Fibroblast of the aortic adventitia (primary cell): ENCODE measurements around the gene PTPN3. TPM values are rescaled to one million over a fixed set of nuclear protein-coding genes. Genes with fewer than 3 reads are reported as not detected.
A peak's percentile ranks its signal among the peaks of the same experiment; 100 is the strongest.

Experiments
- DNase-seq: peaks from one replicate; pipeline ENCODE4 v3.0.0-alpha.2; 2010; ENCODE audit warnings: low read depth
- H3K4me3 ChIP-seq: 2 replicates; pipeline ENCODE4 v1.5.1; 2011; ENCODE audit warnings: low read depth, mild to moderate bottlenecking, control low read depth, low read length, moderate library complexity
- total RNA-seq: library from RNA; depleted of rRNA; stranded (reverse); fragments of >200 nt; gene quantifications from 2 replicates; pipeline ENCODE4 v1.2.3, GENCODE V29; 2012; ENCODE audit warnings: low replicate concordance
- TF ChIP-seq, protein P1 (sequence below): IDR thresholded peaks from 2 replicates; pipeline ENCODE4 v1.5.1; 2011; ENCODE audit warnings: mild to moderate bottlenecking, low read length, control low read depth, inconsistent platforms; ENCODE audit not compliant: insufficient read depth

The PTPN3 gene
- total RNA-seq, 1 donor = 0.99 TPM

DNA sequence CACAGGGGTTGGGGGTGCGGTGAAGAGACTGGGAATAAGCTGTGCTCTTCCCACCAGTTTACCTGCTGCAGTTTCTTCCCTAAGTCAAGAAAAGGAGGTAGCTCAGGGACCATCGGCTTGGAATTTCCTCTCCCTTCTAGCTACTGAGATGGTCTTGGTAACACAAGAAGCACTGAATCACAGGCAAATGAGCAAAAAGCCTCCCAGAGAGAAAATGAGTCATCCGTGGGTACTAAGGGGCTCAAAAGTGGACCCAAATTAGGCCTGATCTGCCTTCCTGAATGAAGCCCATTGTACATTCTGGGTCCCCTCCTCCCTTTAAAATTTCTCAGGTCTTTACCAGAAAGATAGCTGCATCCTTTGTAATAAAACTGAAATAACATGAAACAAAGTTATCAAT, 49.9 kb downstream of the PTPN3 start:
- no peak overlapping the region for H3K4me3 ChIP-seq
- DNase-seq = peak; percentile 15
- TF ChIP-seq, protein P1, sequence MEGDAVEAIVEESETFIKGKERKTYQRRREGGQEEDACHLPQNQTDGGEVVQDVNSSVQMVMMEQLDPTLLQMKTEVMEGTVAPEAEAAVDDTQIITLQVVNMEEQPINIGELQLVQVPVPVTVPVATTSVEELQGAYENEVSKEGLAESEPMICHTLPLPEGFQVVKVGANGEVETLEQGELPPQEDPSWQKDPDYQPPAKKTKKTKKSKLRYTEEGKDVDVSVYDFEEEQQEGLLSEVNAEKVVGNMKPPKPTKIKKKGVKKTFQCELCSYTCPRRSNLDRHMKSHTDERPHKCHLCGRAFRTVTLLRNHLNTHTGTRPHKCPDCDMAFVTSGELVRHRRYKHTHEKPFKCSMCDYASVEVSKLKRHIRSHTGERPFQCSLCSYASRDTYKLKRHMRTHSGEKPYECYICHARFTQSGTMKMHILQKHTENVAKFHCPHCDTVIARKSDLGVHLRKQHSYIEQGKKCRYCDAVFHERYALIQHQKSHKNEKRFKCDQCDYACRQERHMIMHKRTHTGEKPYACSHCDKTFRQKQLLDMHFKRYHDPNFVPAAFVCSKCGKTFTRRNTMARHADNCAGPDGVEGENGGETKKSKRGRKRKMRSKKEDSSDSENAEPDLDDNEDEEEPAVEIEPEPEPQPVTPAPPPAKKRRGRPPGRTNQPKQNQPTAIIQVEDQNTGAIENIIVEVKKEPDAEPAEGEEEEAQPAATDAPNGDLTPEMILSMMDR = no peak

DNA sequence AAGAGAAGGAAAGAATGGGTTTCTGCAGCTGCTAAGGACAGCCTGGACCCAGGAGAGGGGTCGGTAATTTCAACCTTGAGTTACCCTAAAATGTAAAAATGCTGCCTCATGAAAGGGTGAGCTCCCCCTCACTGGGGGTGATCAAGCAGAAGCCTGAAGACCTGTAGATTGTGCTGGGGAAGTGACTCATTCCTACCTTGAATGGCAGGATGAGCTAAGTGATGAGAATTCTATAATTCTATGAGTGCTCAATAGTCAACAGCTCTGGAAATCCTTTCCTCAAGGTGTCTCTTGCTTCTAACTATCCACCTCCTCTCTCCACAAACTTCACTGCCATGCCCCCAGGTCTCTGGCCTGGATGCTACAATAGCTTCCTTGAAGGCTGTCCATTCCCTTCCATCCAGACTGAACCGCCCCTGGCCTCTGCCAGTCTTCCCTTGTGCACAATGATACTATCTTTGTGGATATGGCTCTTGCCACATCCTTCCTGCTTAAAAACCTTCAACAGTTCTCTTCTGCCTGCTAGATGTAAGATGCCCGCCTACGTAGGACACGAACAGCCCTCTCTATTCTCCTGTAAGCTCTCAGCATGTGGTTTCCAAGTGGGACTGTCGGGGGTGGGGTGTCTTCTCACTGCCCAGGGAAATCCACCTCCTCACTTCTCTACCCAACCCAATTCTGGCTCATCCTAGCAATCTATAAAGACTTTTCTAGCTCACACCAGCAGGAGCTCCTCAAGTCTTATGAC, 50.6 kb downstream of the PTPN3 start:
- TF ChIP-seq, protein P1 = no peak

DNA sequence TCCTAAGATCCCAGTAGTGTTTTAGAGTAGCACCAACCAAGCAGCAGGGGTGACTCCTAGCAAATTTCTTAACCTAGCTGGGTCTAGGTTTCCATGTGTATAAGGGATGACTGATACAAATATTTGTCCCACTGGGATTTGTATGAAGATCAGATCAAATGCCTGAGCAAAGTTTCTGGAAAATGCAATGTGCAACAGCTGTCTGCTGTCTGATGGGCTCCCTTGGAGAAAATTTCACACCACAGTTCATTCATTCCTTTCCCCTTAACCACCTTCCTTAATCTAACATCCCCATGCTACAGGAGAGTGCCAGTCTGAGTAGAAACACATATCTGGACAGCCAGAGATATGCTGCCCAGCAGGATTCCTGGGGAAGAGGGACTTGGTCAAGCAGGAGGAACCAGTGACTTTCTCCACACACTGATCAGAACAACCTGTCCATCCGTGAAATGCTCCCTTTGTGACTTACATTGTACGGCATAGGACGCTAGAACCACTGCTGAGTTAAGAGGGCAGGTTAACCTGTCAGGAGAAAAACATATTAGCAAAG, 53.3 kb downstream of the PTPN3 start:
- TF ChIP-seq, protein P1 = no peak
- DNase-seq = no peak
- no peak overlapping the region for H3K4me3 ChIP-seq

More for the DNA sequence above, 50.6 kb downstream of the PTPN3 start:
- H3K4me3 ChIP-seq = no peak overlapping the region
- no peak for DNase-seq

- no peak for DNase-seq
- H3K4me3 ChIP-seq = no peak overlapping the region
- TF ChIP-seq, protein P1 = no peak
Measured at GRCh38 chr9:109442716-109443115, 55.4 kb downstream of the PTPN3 start.

DNA sequence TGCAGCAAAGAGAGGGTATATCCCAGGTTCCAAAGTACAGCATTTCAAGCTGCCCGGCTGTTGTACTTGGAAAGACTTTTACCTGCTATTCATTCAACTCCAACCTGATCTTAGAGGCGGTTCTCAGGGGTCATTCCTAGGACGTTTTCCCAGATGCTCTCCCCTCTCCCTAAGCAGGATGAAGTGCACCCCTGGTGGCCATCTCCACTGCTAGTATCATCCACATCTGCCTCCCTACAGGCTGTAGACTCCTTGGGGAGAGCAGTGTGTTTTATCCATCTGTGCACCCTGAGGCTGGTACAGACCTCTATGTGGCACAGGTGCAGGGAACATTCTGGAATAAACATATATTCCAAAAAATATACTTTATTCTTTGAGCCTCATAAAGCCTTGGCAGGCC, 56.8 kb downstream of the PTPN3 start:
- no peak for DNase-seq
- TF ChIP-seq, protein P1 = peak; percentile 31
- H3K4me3 ChIP-seq = no peak overlapping the region

GRCh38 chr9:109440797-109441287, 57.3 kb downstream of the PTPN3 start:
- peak; percentile 89 for DNase-seq
- TF ChIP-seq, protein P1 = peak; percentile 81
- no peak overlapping the region for H3K4me3 ChIP-seq
